Keratinocyte (primary cell): ENCODE data around the gene SON. TPM values are rescaled to one million over a fixed set of nuclear protein-coding genes. Genes with fewer than 3 reads are reported as not detected.

Experiments
- DNase-seq: peaks from one replicate; pipeline ENCODE4 v3.0.0-alpha.2; 2011; ENCODE audit warnings: low read depth, missing footprints, low spot score
- FAIRE-seq: peaks from 2 replicates; lab custom pipeline; 2011; peaks lifted over from hg19 to GRCh38; lab: Jason Lieb, UNC
- H2AFZ ChIP-seq: 2 replicates; pipeline ENCODE4 v1.6.0; 2012; ENCODE audit warnings: low read length, control low read depth, inconsistent platforms; ENCODE audit not compliant: control insufficient read depth
- H3K27ac ChIP-seq: 2 replicates; pipeline ENCODE4 v1.5.1; 2011; ENCODE audit warnings: low read length; ENCODE audit not compliant: control insufficient read depth, insufficient read depth
- H3K27me3 ChIP-seq: 3 replicates; pipeline ENCODE4 v1.6.0; 2011; ENCODE audit warnings: low read length; ENCODE audit not compliant: control insufficient read depth, insufficient read depth; ENCODE audit errors: extremely low read depth
- H3K36me3 ChIP-seq, 2 experiments: 2 replicates in 1 of 2; 3 replicates in 1 of 2; pipeline ENCODE4 v1.5.1; 2011; ENCODE audit warnings: low read length in 2 of 2, mild to moderate bottlenecking in 1 of 2; ENCODE audit not compliant: control insufficient read depth in 2 of 2, insufficient read depth in 2 of 2; ENCODE audit errors: extremely low read depth in 1 of 2
- H3K4me1 ChIP-seq: 3 replicates; pipeline ENCODE4 v1.5.1; 2011; ENCODE audit warnings: low read length; ENCODE audit not compliant: control insufficient read depth, insufficient read depth; ENCODE audit errors: extremely low read depth
- H3K4me2 ChIP-seq: 3 replicates; pipeline ENCODE4 v1.6.0; 2011; ENCODE audit warnings: low read depth, low read length; ENCODE audit not compliant: control insufficient read depth, insufficient read depth; ENCODE audit errors: extremely low read depth
- H3K4me3 ChIP-seq, 3 experiments: fragments of 200-600 bp in 1 of 3; sonication (generic) in 1 of 3; 2 replicates in 2 of 3; 3 replicates in 1 of 3; pipeline ENCODE4 v1.5.1; 2011 to 2016; ENCODE audit warnings: low read length in 3 of 3, mild to moderate bottlenecking in 3 of 3, control low read depth in 2 of 3, inconsistent platforms in 1 of 3, low read depth in 1 of 3, mixed read lengths in 1 of 3, mixed run types in 1 of 3, moderate library complexity in 1 of 3; ENCODE audit not compliant: control insufficient read depth in 2 of 3, insufficient read depth in 2 of 3; ENCODE audit errors: extremely low read depth in 1 of 3
- H3K79me2 ChIP-seq: 2 replicates; pipeline ENCODE4 v1.6.0; 2012; ENCODE audit warnings: low read length; ENCODE audit not compliant: control insufficient read depth, insufficient read depth
- H3K9ac ChIP-seq: 3 replicates; pipeline ENCODE4 v1.6.0; 2011; ENCODE audit warnings: low read length; ENCODE audit not compliant: control insufficient read depth, insufficient read depth; ENCODE audit errors: extremely low read depth
- H3K9me1 ChIP-seq: 3 replicates; pipeline ENCODE4 v1.6.0; 2011; ENCODE audit warnings: low read length; ENCODE audit not compliant: control insufficient read depth, insufficient read depth; ENCODE audit errors: extremely low read depth
- H3K9me3 ChIP-seq: 2 replicates; pipeline ENCODE4 v1.5.1; 2012; ENCODE audit warnings: low read depth, low read length; ENCODE audit not compliant: control insufficient read depth
- H4K20me1 ChIP-seq: 3 replicates; pipeline ENCODE4 v1.6.0; 2011; ENCODE audit warnings: low read length; ENCODE audit not compliant: control insufficient read depth, insufficient read depth; ENCODE audit errors: extremely low read depth
- CTCF ChIP-seq, 3 experiments: IDR thresholded peaks in 1 of 3; conservative IDR thresholded peaks in 1 of 3; optimal IDR thresholded peaks in 1 of 3; 2 replicates in 2 of 3; 3 replicates in 1 of 3; pipeline versions ENCODE3 to v1.5.1; 2011; ENCODE audit warnings: low read length in 3 of 3, mild to moderate bottlenecking in 3 of 3, moderate library complexity in 2 of 3, control low read depth in 1 of 3, inconsistent platforms in 1 of 3; ENCODE audit not compliant: insufficient read depth in 2 of 3; ENCODE audit errors: extremely low read depth in 1 of 3
- EZH2 ChIP-seq: IDR thresholded peaks from one replicate; pipeline ENCODE4 v1.6.1; 2012; ENCODE audit warnings: inconsistent platforms, mild to moderate bottlenecking, low read length, moderate library complexity
- dilution Hi-C: fragments of 300-500 bp; cut with MboI; formaldehyde crosslinking; loops from one replicate; pipeline ENCODE4 v1.7.0; 2020; ENCODE audit warnings: low sequenced_read_pairs; ENCODE audit not compliant: extremely low pct_ligation_motif_present
- polyA plus RNA-seq, 5 experiments: library from polyadenylated mRNA; depleted of rRNA in 3 of 5; stranded (reverse) in 3 of 5; stranded (forward) in 1 of 5; unstranded in 1 of 5; fragments of >200 nt; gene quantifications; 1 replicate in 1 of 5; 2 replicates in 3 of 5; 3 replicates in 1 of 5; pipeline versions ENCODE4 v1.2.1 to v1.2.3, GENCODE V29; 2011 to 2012; ENCODE audit warnings: missing spikeins in 2 of 5, low read depth in 1 of 5, low replicate concordance in 1 of 5

SON gene
- polyA plus RNA-seq, 1 donor (not counting 4 experiments of a cell fraction or from before 2014, with no cell fraction given) = 96.0 TPM

GRCh38 chr21:33541756-33542639 lies 840 bp upstream of the SON start, which contains the start of gene GART:
TSS of gene GART (minus strand) at chr21:33542117. CDS start at chr21:33539315, 2,802 bp downstream.
- H3K4me1 ChIP-seq = peaks cover 16% of the 10 kb centered on the region
- dilution Hi-C loops = no loop called here
- no peaks in the 10 kb centered on the region for H3K9me1 ChIP-seq
- H2AFZ ChIP-seq = peak within 1 kb of the TSS; percentile 91
- DNase-seq (no peak), FAIRE-seq (no peak)
- peak within 1 kb of the TSS; percentile 81 to 97 (median 94) for H3K4me3 ChIP-seq
- H3K27ac ChIP-seq = peak within 1 kb of the TSS; percentile 98
- TF ChIP-seq EZH2 (no peak), CTCF (optimal IDR thresholded peaks at IDR 0.05 in 1 of 3, IDR thresholded peaks at IDR 0.05 in 1 of 3, conservative IDR thresholded peaks at IDR 0.05 in 1 of 3; ENCODE audit: extremely low read depth in 1 of 3, insufficient read depth in 2 of 3, low read length in 3 of 3) (no peak)
- peaks cover 4% of the 10 kb centered on the region for H4K20me1 ChIP-seq
- no peaks in the 10 kb centered on the region for H3K9me3 ChIP-seq
- no peaks in the 10 kb centered on the region for H3K27me3 ChIP-seq
- H3K79me2 ChIP-seq = peaks cover 85% of the 10 kb centered on the region
- H3K9ac ChIP-seq = peak within 1 kb of the TSS; percentile 98
- H3K36me3 ChIP-seq = peaks cover 7 to 9% of the 10 kb centered on the region in 2 experiments
- H3K4me2 ChIP-seq = peak within 1 kb of the TSS; percentile 89

GRCh38 chr21:33543505-33544129 lies 779 bp downstream of the SON start:
- H3K79me2 ChIP-seq = peaks cover 88% of the 10 kb centered on the region
- H3K9me3 ChIP-seq = no peaks in the 10 kb centered on the region
- H3K27me3 ChIP-seq = no peaks in the 10 kb centered on the region
- no peak for DNase-seq
- H3K27ac ChIP-seq = peak overlapping the region; percentile 98
- H3K4me2 ChIP-seq = peak overlapping the region; percentile 69
- dilution Hi-C loops = no loop called here
- H3K4me1 ChIP-seq = peaks cover 16% of the 10 kb centered on the region
- H2AFZ ChIP-seq = peak overlapping the region; percentile 91
- no peaks in the 10 kb centered on the region for H3K9me1 ChIP-seq
- H4K20me1 ChIP-seq = peaks cover 7% of the 10 kb centered on the region
- TF ChIP-seq CTCF (optimal IDR thresholded peaks at IDR 0.05 in 1 of 3, IDR thresholded peaks at IDR 0.05 in 1 of 3, conservative IDR thresholded peaks at IDR 0.05 in 1 of 3; ENCODE audit: extremely low read depth in 1 of 3, insufficient read depth in 2 of 3, low read length in 3 of 3) = no peak
- TF ChIP-seq EZH2 = no peak
- H3K9ac ChIP-seq = peak overlapping the region; percentile 98
- H3K36me3 ChIP-seq = peaks cover 4 to 6% of the 10 kb centered on the region in 2 experiments
- FAIRE-seq = no peak
- peak overlapping the region; percentile 81 to 97 (median 94) for H3K4me3 ChIP-seq
